Measurements from ENCODE around the gene ATF6B.

Gene ATF6B

GRCh38 chr6:32097364-32097763 lies 30.7 kb downstream of the ATF6B start:
- no peaks in the 10 kb centered on the region for H3K9me3 ChIP-seq (ENCODE audit: control insufficient read depth, low read length)
- peaks cover 7% of the 10 kb centered on the region for H3K4me1 ChIP-seq (ENCODE audit: control insufficient read depth, insufficient read depth, low read length, poor library complexity, severe bottlenecking)
- no peaks in the 10 kb centered on the region for H3K36me3 ChIP-seq (ENCODE audit: control insufficient read depth, insufficient read depth, low read length)
- WGBS, 2 experiments (ENCODE audit: insufficient coverage in 2 of 2) = 93 to 100% methylated on average over 2 of the region's 3 CpGs
- H3K27ac ChIP-seq (ENCODE audit: low read depth, low read length, severe bottlenecking) = no peak overlapping the region
- no peak overlapping the region for H3K4me3 ChIP-seq (ENCODE audit: extremely low read depth, insufficient read depth, low read length, poor library complexity, severe bottlenecking)

- 34 to 36% methylated on average over 79 to 89 of the region's 90 CpGs for WGBS, 2 experiments (ENCODE audit: insufficient coverage in 2 of 2)
- Histone ChIP-seq H3K4me3 (ENCODE audit: extremely low read depth, insufficient read depth, low read length, poor library complexity, severe bottlenecking) (no peak overlapping the region), H3K36me3 (ENCODE audit: control insufficient read depth, insufficient read depth, low read length) (no peaks in the 10 kb centered on the region), H3K4me1 (ENCODE audit: control insufficient read depth, insufficient read depth, low read length, poor library complexity, severe bottlenecking) (peaks cover 7% of the 10 kb centered on the region), H3K9me3 (ENCODE audit: control insufficient read depth, low read length) (no peaks in the 10 kb centered on the region), H3K27ac (ENCODE audit: low read depth, low read length, severe bottlenecking) (no peak overlapping the region)
Observed at GRCh38 chr6:32096394-32097258, 31.4 kb downstream of the ATF6B start.

- WGBS, 2 experiments (ENCODE audit: insufficient coverage in 2 of 2) = 73 to 80% methylated on average over 36 of the region's 36 CpGs
- no peak overlapping the region for H3K27ac ChIP-seq (ENCODE audit: low read depth, low read length, severe bottlenecking)
- no peak overlapping the region for H3K4me3 ChIP-seq (ENCODE audit: extremely low read depth, insufficient read depth, low read length, poor library complexity, severe bottlenecking)
- H3K36me3 ChIP-seq (ENCODE audit: control insufficient read depth, insufficient read depth, low read length) = no peaks in the 10 kb centered on the region
- peaks cover 7% of the 10 kb centered on the region for H3K4me1 ChIP-seq (ENCODE audit: control insufficient read depth, insufficient read depth, low read length, poor library complexity, severe bottlenecking)
- H3K9me3 ChIP-seq (ENCODE audit: control insufficient read depth, low read length) = no peaks in the 10 kb centered on the region
Observed at GRCh38 chr6:32096087-32096393, 32.0 kb downstream of the ATF6B start.

GRCh38 chr6:32095338-32096086 lies 32.5 kb downstream of the ATF6B start:
- Histone ChIP-seq H3K4me1 (ENCODE audit: control insufficient read depth, insufficient read depth, low read length, poor library complexity, severe bottlenecking) (peaks cover 7% of the 10 kb centered on the region), H3K4me3 (ENCODE audit: extremely low read depth, insufficient read depth, low read length, poor library complexity, severe bottlenecking) (no peak overlapping the region), H3K36me3 (ENCODE audit: control insufficient read depth, insufficient read depth, low read length) (no peaks in the 10 kb centered on the region), H3K9me3 (ENCODE audit: control insufficient read depth, low read length) (no peaks in the 10 kb centered on the region), H3K27ac (ENCODE audit: low read depth, low read length, severe bottlenecking) (no peak overlapping the region)
- 92% methylated on average over 25 to 30 of the region's 30 CpGs for WGBS, 2 experiments (ENCODE audit: insufficient coverage in 2 of 2)

- no peak overlapping the region for H3K27ac ChIP-seq (ENCODE audit: low read depth, low read length, severe bottlenecking)
- no peak overlapping the region for H3K4me3 ChIP-seq (ENCODE audit: extremely low read depth, insufficient read depth, low read length, poor library complexity, severe bottlenecking)
- no peaks in the 10 kb centered on the region for H3K9me3 ChIP-seq (ENCODE audit: control insufficient read depth, low read length)
- 77 to 82% methylated on average over 5 to 6 of the region's 8 CpGs for WGBS, 2 experiments (ENCODE audit: insufficient coverage in 2 of 2)
- H3K36me3 ChIP-seq (ENCODE audit: control insufficient read depth, insufficient read depth, low read length) = no peaks in the 10 kb centered on the region
- peaks cover 7% of the 10 kb centered on the region for H3K4me1 ChIP-seq (ENCODE audit: control insufficient read depth, insufficient read depth, low read length, poor library complexity, severe bottlenecking)
Observed at GRCh38 chr6:32092760-32093497, 35.1 kb downstream of the ATF6B start.

- H3K27ac ChIP-seq (ENCODE audit: low read depth, low read length, severe bottlenecking) = no peak overlapping the region
Observed at GRCh38 chr6:32089082-32089828, 38.8 kb downstream of the ATF6B start.

GRCh38 chr6:32088487-32089049 lies 39.5 kb downstream of the ATF6B start:
- peaks cover 7% of the 10 kb centered on the region for H3K4me1 ChIP-seq (ENCODE audit: control insufficient read depth, insufficient read depth, low read length, poor library complexity, severe bottlenecking)
- H3K4me3 ChIP-seq (ENCODE audit: extremely low read depth, insufficient read depth, low read length, poor library complexity, severe bottlenecking) = no peak overlapping the region
- no peak overlapping the region for H3K27ac ChIP-seq (ENCODE audit: low read depth, low read length, severe bottlenecking)
- 93 to 95% methylated on average over 12 to 14 of the region's 14 CpGs for WGBS, 2 experiments (ENCODE audit: insufficient coverage in 2 of 2)
- no peaks in the 10 kb centered on the region for H3K36me3 ChIP-seq (ENCODE audit: control insufficient read depth, insufficient read depth, low read length)
- no peaks in the 10 kb centered on the region for H3K9me3 ChIP-seq (ENCODE audit: control insufficient read depth, low read length)

More at GRCh38 chr6:32089082-32089828, 38.8 kb downstream of the ATF6B start:
- peaks cover 7% of the 10 kb centered on the region for H3K4me1 ChIP-seq (ENCODE audit: control insufficient read depth, insufficient read depth, low read length, poor library complexity, severe bottlenecking)
- H3K4me3 ChIP-seq (ENCODE audit: extremely low read depth, insufficient read depth, low read length, poor library complexity, severe bottlenecking) = no peak overlapping the region
- WGBS, 2 experiments (ENCODE audit: insufficient coverage in 2 of 2) = 85 to 92% methylated on average over 8 of the region's 10 CpGs
- H3K36me3 ChIP-seq (ENCODE audit: control insufficient read depth, insufficient read depth, low read length) = no peaks in the 10 kb centered on the region
- no peaks in the 10 kb centered on the region for H3K9me3 ChIP-seq (ENCODE audit: control insufficient read depth, low read length)

GRCh38 chr6:32087574-32088486 lies 40.2 kb downstream of the ATF6B start:
- no peaks in the 10 kb centered on the region for H3K36me3 ChIP-seq (ENCODE audit: control insufficient read depth, insufficient read depth, low read length)
- no peak overlapping the region for H3K27ac ChIP-seq (ENCODE audit: low read depth, low read length, severe bottlenecking)
- H3K9me3 ChIP-seq (ENCODE audit: control insufficient read depth, low read length) = no peaks in the 10 kb centered on the region
- H3K4me3 ChIP-seq (ENCODE audit: extremely low read depth, insufficient read depth, low read length, poor library complexity, severe bottlenecking) = peak overlapping the region; percentile 8
- 8 to 52% methylated on average over 5 to 33 of the region's 50 CpGs for WGBS, 2 experiments (ENCODE audit: insufficient coverage in 2 of 2)
- H3K4me1 ChIP-seq (ENCODE audit: control insufficient read depth, insufficient read depth, low read length, poor library complexity, severe bottlenecking) = peaks cover 5% of the 10 kb centered on the region

- no peak overlapping the region for H3K4me3 ChIP-seq (ENCODE audit: extremely low read depth, insufficient read depth, low read length, poor library complexity, severe bottlenecking)
- no peaks in the 10 kb centered on the region for H3K9me3 ChIP-seq (ENCODE audit: control insufficient read depth, low read length)
- no peak overlapping the region for H3K27ac ChIP-seq (ENCODE audit: low read depth, low read length, severe bottlenecking)
- 43 to 47% methylated on average over 30 to 41 of the region's 45 CpGs for WGBS, 2 experiments (ENCODE audit: insufficient coverage in 2 of 2)
- H3K4me1 ChIP-seq (ENCODE audit: control insufficient read depth, insufficient read depth, low read length, poor library complexity, severe bottlenecking) = peaks cover 11% of the 10 kb centered on the region
- H3K36me3 ChIP-seq (ENCODE audit: control insufficient read depth, insufficient read depth, low read length) = no peaks in the 10 kb centered on the region
Observed at GRCh38 chr6:32086661-32087573, 41.1 kb downstream of the ATF6B start.
